ENCODE data around the gene PALD1. TPM values are rescaled to one million over a fixed set of nuclear protein-coding genes. Genes with fewer than 3 reads are reported as not detected.

Gene PALD1
- total and polyA plus RNA-seq, 8 donors = 10.1 to 34.5 (median 24.1) TPM

GRCh38 chr10:70615211-70615610 lies 136.6 kb downstream of the PALD1 start:
- no peak for TF ChIP-seq CTCF (IDR thresholded peaks at IDR 0.05)
- Histone ChIP-seq H3K9me3 (peaks cover 0 to 8% of the 10 kb centered on the region in 2 donors), H3K36me3 (no peaks in the 10 kb centered on the region), H3K4me3 (no peak overlapping the region), H3K4me1 (no peaks in the 10 kb centered on the region), H3K27ac (no peak overlapping the region), H3K27me3 (no peaks in the 10 kb centered on the region)
- DNase-seq (no peak), ATAC-seq (no peak)
- intact Hi-C loops (cut with DNase I) = no loop called here

- Histone ChIP-seq H3K4me3 (no peak overlapping the region), H3K36me3 (no peaks in the 10 kb centered on the region), H3K27me3 (no peaks in the 10 kb centered on the region), H3K27ac (no peak overlapping the region), H3K9me3 (peaks cover 0 to 11% of the 10 kb centered on the region in 2 donors), H3K4me1 (no peaks in the 10 kb centered on the region)
- intact Hi-C loops (cut with DNase I) = no loop called here
- no peak for TF ChIP-seq CTCF (IDR thresholded peaks at IDR 0.05)
- DNase-seq (no peak), ATAC-seq (no peak)
Observed at GRCh38 chr10:70615784-70616522, 137.4 kb downstream of the PALD1 start.

- intact Hi-C loops (cut with DNase I) = no loop called here
- Histone ChIP-seq H3K9me3 (peaks cover 0 to 11% of the 10 kb centered on the region in 2 donors), H3K27me3 (no peaks in the 10 kb centered on the region), H3K36me3 (no peaks in the 10 kb centered on the region), H3K4me3 (no peak overlapping the region), H3K4me1 (no peaks in the 10 kb centered on the region), H3K27ac (no peak overlapping the region)
- DNase-seq (no peak), ATAC-seq (no peak)
- no peak for TF ChIP-seq CTCF (IDR thresholded peaks at IDR 0.05)
Observed at GRCh38 chr10:70616761-70617160, 138.2 kb downstream of the PALD1 start.

Other genes with a start within 250 kb of the PALD1 start
- gene PPA1, start 245.3 kb upstream of the PALD1 start, total RNA-seq = 100 to 1,000 TPM; 223 to 231 TPM
- 100 to 1,000 TPM; 102 to 143 (median 117) TPM for gene PPA1, start 245.3 kb upstream of the PALD1 start, polyA plus RNA-seq (ENCODE audit: insufficient read length in 6 of 6)
- gene NPFFR1, start 194.8 kb upstream of the PALD1 start, total RNA-seq = under 1 TPM; 0.20 to 0.21 TPM
- gene NPFFR1, start 194.8 kb upstream of the PALD1 start, polyA plus RNA-seq (ENCODE audit: insufficient read length in 6 of 6) = under 1 TPM; 0.24 to 0.80 (median 0.53) TPM
- gene LRRC20, start 96.1 kb upstream of the PALD1 start, total RNA-seq = 10 to 100 TPM; 22.9 to 26.6 TPM
- 10 to 100 TPM; 11.5 to 16.8 (median 13.7) TPM for gene LRRC20, start 96.1 kb upstream of the PALD1 start, polyA plus RNA-seq (ENCODE audit: insufficient read length in 6 of 6)
- gene EIF4EBP2, start 74.6 kb upstream of the PALD1 start, total RNA-seq = 10 to 100 TPM; 74.7 to 80.5 TPM
- gene EIF4EBP2, start 74.6 kb upstream of the PALD1 start, polyA plus RNA-seq (ENCODE audit: insufficient read length in 6 of 6) = 10 to 100 TPM; 63.8 to 81.4 (median 77.5) TPM
- gene NODAL, start 37.1 kb upstream of the PALD1 start, total RNA-seq = not detected
- 1 to 10 TPM in 2 of 6 donors, under 1 TPM in 4; 0.80 to 1.3 (median 0.93) TPM for gene NODAL, start 37.1 kb upstream of the PALD1 start, polyA plus RNA-seq (ENCODE audit: insufficient read length in 6 of 6)
- 10 to 100 TPM; 14.0 to 15.0 TPM for gene PRF1, start 124.0 kb downstream of the PALD1 start, total RNA-seq
- gene PRF1, start 124.0 kb downstream of the PALD1 start, polyA plus RNA-seq (ENCODE audit: insufficient read length in 6 of 6) = 1 to 10 TPM; 2.6 to 5.7 (median 3.3) TPM
- 1 to 10 TPM; 2.4 to 2.9 TPM for gene ADAMTS14, start 193.7 kb downstream of the PALD1 start, total RNA-seq
- gene ADAMTS14, start 193.7 kb downstream of the PALD1 start, polyA plus RNA-seq (ENCODE audit: insufficient read length in 6 of 6) = 10 to 100 TPM in 1 of 6 donors, 1 to 10 TPM in 5; 4.9 to 10.0 (median 7.1) TPM

Data from left lung (tissue), 10 donors.